HEK293 (cell line): ENCODE results near the gene CCDC92B.
A peak's percentile ranks its signal among the peaks of the same experiment; 100 is the strongest.

Source experiments
- BCL11A ChIP-seq: fragments of 450-650 bp; formaldehyde crosslinking; IDR thresholded peaks from 2 replicates; pipeline ENCODE4 v1.5.1; 2016; ENCODE audit warnings: low read depth, missing biosample characterization, missing genetic modification characterization
- CTCF ChIP-seq: fragments of 450-650 bp; formaldehyde crosslinking; IDR thresholded peaks from 2 replicates; pipeline ENCODE4 v1.5.1; 2016; ENCODE audit warnings: missing biosample characterization, missing genetic modification characterization
- EGR2 ChIP-seq: fragments of 450-650 bp; formaldehyde crosslinking; IDR thresholded peaks from 2 replicates; pipeline ENCODE4 v1.5.1; 2016; ENCODE audit warnings: low read depth, missing biosample characterization, missing genetic modification characterization
- HOXC10 ChIP-seq: sonication (generic); formaldehyde crosslinking; IDR thresholded peaks from 2 replicates; pipeline ENCODE4 v1.8.1; 2023; ENCODE audit warnings: mild to moderate bottlenecking, missing genetic modification reagents
- SALL2 ChIP-seq: fragments of 450-650 bp; formaldehyde crosslinking; IDR thresholded peaks from 2 replicates; pipeline ENCODE4 v1.5.0; 2017; ENCODE audit warnings: missing biosample characterization, mild to moderate bottlenecking, missing genetic modification characterization, borderline replicate concordance
- SCRT1 ChIP-seq: fragments of 450-650 bp; formaldehyde crosslinking; IDR thresholded peaks from 2 replicates; pipeline ENCODE4 v1.5.1; 2016; ENCODE audit warnings: missing biosample characterization, missing genetic modification characterization, borderline replicate concordance
- SCRT2 ChIP-seq: fragments of 450-650 bp; formaldehyde crosslinking; IDR thresholded peaks from 2 replicates; pipeline ENCODE4 v1.5.1; 2016; ENCODE audit warnings: missing biosample characterization, missing genetic modification characterization
- SETDB1 ChIP-seq: IDR thresholded peaks from one replicate; pipeline ENCODE4 v1.6.1; 2017; ENCODE audit warnings: mild to moderate bottlenecking, low read length, moderate library complexity, mixed read lengths; ENCODE audit not compliant: insufficient read length
- TCF7L2 ChIP-seq: IDR thresholded peaks from 2 replicates; pipeline ENCODE4 v1.6.1; 2011; ENCODE audit warnings: low read depth, mild to moderate bottlenecking, inconsistent platforms, low read length, moderate library complexity, borderline replicate concordance
- ZBTB20 ChIP-seq: fragments of 450-650 bp; formaldehyde crosslinking; IDR thresholded peaks from 2 replicates; pipeline ENCODE4 v1.5.1; 2016; ENCODE audit warnings: missing biosample characterization, missing genetic modification characterization
- ZBTB48 ChIP-seq: fragments of 450-650 bp; formaldehyde crosslinking; IDR thresholded peaks from 2 replicates; pipeline ENCODE4 v1.5.1; 2016; ENCODE audit warnings: missing biosample characterization, missing genetic modification characterization
- ZBTB8A ChIP-seq: fragments of 450-650 bp; formaldehyde crosslinking; IDR thresholded peaks from 2 replicates; pipeline ENCODE4 v1.5.1; 2016; ENCODE audit warnings: missing biosample characterization, missing genetic modification characterization
- ZNF138 ChIP-seq: fragments of 450-650 bp; formaldehyde crosslinking; IDR thresholded peaks from 2 replicates; pipeline ENCODE4 v1.5.1; 2016; ENCODE audit warnings: missing biosample characterization, missing genetic modification characterization, borderline replicate concordance
- ZNF16 ChIP-seq: fragments of 450-650 bp; formaldehyde crosslinking; IDR thresholded peaks from 2 replicates; pipeline ENCODE4 v1.5.1; 2016; ENCODE audit warnings: low read depth, missing biosample characterization, missing genetic modification characterization
- ZNF223 ChIP-seq: fragments of 450-650 bp; formaldehyde crosslinking; IDR thresholded peaks from 2 replicates; pipeline ENCODE4 v1.5.1; 2016; ENCODE audit warnings: missing biosample characterization, missing genetic modification characterization
- ZNF24 ChIP-seq: fragments of 450-650 bp; formaldehyde crosslinking; IDR thresholded peaks from 2 replicates; pipeline ENCODE4 v1.5.1; 2016; ENCODE audit warnings: missing biosample characterization, missing genetic modification characterization
- ZNF248 ChIP-seq: fragments of 450-650 bp; formaldehyde crosslinking; IDR thresholded peaks from 2 replicates; pipeline ENCODE4 v1.5.1; 2017; ENCODE audit warnings: missing biosample characterization, missing genetic modification characterization
- ZNF394 ChIP-seq: fragments of 450-650 bp; formaldehyde crosslinking; IDR thresholded peaks from 2 replicates; pipeline ENCODE4 v1.5.1; 2016; ENCODE audit warnings: missing biosample characterization, missing genetic modification characterization, mild to moderate bottlenecking, moderate library complexity, borderline replicate concordance
- ZNF398 ChIP-seq: fragments of 450-650 bp; formaldehyde crosslinking; IDR thresholded peaks from 2 replicates; pipeline ENCODE4 v1.5.1; 2017; ENCODE audit warnings: missing biosample characterization, missing genetic modification characterization
- ZNF548 ChIP-seq: fragments of 450-650 bp; formaldehyde crosslinking; IDR thresholded peaks from 2 replicates; pipeline ENCODE4 v1.5.1; 2016; ENCODE audit warnings: missing biosample characterization, missing genetic modification characterization
- ZNF610 ChIP-seq: fragments of 450-650 bp; formaldehyde crosslinking; IDR thresholded peaks from 2 replicates; pipeline ENCODE4 v1.5.1; 2016; ENCODE audit warnings: missing biosample characterization, missing genetic modification characterization, borderline replicate concordance
- ZNF629 ChIP-seq: fragments of 450-650 bp; formaldehyde crosslinking; IDR thresholded peaks from 2 replicates; pipeline ENCODE4 v1.5.1; 2017; ENCODE audit warnings: missing biosample characterization, missing genetic modification characterization
- ZNF677 ChIP-seq: fragments of 450-650 bp; IDR thresholded peaks from 2 replicates; pipeline ENCODE4 v1.5.0; 2018; ENCODE audit warnings: missing biosample characterization, mild to moderate bottlenecking, missing genetic modification characterization, moderate library complexity
- TF ChIP-seq, protein P1 (sequence below): fragments of 450-650 bp; formaldehyde crosslinking; IDR thresholded peaks from 2 replicates; pipeline ENCODE4 v1.5.1; 2016; ENCODE audit warnings: missing biosample characterization, missing genetic modification characterization
- TF ChIP-seq, protein P2 (sequence below): fragments of 450-650 bp; formaldehyde crosslinking; IDR thresholded peaks from 2 replicates; pipeline ENCODE4 v1.5.1; 2016; ENCODE audit warnings: missing biosample characterization, missing genetic modification characterization
- TF ChIP-seq, protein P3 (sequence below): fragments of 450-650 bp; formaldehyde crosslinking; IDR thresholded peaks from 2 replicates; pipeline ENCODE4 v1.5.1; 2016; ENCODE audit warnings: missing biosample characterization, missing genetic modification characterization, borderline replicate concordance
- TF ChIP-seq, protein P4 (sequence below): fragments of 450-650 bp; formaldehyde crosslinking; IDR thresholded peaks from 2 replicates; pipeline ENCODE4 v1.5.1; 2016; ENCODE audit warnings: missing biosample characterization, missing genetic modification characterization
- TF ChIP-seq, protein P5 (sequence below): fragments of 450-650 bp; formaldehyde crosslinking; IDR thresholded peaks from 2 replicates; pipeline ENCODE4 v1.5.1; 2017; ENCODE audit warnings: missing biosample characterization, missing genetic modification characterization

Gene CCDC92B

GRCh38 chr17:2755891-2756724 is 6.7 kb upstream of the CCDC92B start (continued):
- TF ChIP-seq, protein P1, sequence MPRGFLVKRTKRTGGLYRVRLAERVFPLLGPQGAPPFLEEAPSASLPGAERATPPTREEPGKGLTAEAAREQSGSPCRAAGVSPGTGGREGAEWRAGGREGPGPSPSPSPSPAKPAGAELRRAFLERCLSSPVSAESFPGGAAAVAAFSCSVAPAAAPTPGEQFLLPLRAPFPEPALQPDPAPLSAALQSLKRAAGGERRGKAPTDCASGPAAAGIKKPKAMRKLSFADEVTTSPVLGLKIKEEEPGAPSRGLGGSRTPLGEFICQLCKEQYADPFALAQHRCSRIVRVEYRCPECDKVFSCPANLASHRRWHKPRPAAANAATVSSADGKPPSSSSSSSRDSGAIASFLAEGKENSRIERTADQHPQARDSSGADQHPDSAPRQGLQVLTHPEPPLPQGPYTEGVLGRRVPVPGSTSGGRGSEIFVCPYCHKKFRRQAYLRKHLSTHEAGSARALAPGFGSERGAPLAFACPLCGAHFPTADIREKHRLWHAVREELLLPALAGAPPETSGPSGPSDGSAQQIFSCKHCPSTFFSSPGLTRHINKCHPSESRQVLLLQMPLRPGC (tag by site-specific recombination) = no peak
- TF ChIP-seq SCRT1 (tag by site-specific recombination) (no peak), ZNF248 (tag by site-specific recombination) (no peak), EGR2 (tag by site-specific recombination) (no peak), HOXC10 (CRISPR knock-in tag) (no peak), ZNF223 (tag by site-specific recombination) (no peak), BCL11A (tag by site-specific recombination) (peak; percentile 75; the same call in 1 of the 2 replicates), ZNF16 (tag by site-specific recombination) (no peak), ZBTB8A (peak; percentile 93), ZNF548 (no peak), ZNF610 (tag by site-specific recombination) (no peak), ZBTB20 (tag by site-specific recombination) (peak; percentile 95), ZNF677 (no peak), ZNF394 (tag by site-specific recombination) (peak; percentile 37; the same call in 1 of the 2 replicates), ZNF398 (tag by site-specific recombination) (peak; percentile 94), SCRT2 (tag by site-specific recombination) (no peak), SETDB1 (no peak), ZBTB48 (tag by site-specific recombination) (peak; percentile 61), CTCF (tag by site-specific recombination) (peak; percentile 66; the same call in 1 of the 2 replicates), ZNF629 (no peak), ZNF24 (tag by site-specific recombination) (peak; percentile 53; the same call in 1 of the 2 replicates), SALL2 (tag by site-specific recombination) (no peak), ZNF138 (tag by site-specific recombination) (no peak), TCF7L2 (no peak)
- TF ChIP-seq, protein P2, sequence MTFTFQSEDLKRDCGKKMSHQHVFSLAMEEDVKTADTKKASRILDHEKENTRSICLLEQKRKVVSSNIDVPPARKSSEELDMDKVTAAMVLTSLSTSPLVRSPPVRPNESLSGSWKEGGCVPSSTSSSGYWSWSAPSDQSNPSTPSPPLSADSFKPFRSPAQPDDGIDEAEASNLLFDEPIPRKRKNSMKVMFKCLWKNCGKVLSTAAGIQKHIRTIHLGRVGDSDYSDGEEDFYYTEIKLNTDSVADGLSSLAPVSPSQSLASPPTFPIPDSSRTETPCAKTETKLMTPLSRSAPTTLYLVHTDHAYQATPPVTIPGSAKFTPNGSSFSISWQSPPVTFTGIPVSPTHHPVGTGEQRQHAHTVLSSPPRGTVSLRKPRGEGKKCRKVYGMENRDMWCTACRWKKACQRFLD (tag by site-specific recombination) = no peak
- TF ChIP-seq, protein P3, sequence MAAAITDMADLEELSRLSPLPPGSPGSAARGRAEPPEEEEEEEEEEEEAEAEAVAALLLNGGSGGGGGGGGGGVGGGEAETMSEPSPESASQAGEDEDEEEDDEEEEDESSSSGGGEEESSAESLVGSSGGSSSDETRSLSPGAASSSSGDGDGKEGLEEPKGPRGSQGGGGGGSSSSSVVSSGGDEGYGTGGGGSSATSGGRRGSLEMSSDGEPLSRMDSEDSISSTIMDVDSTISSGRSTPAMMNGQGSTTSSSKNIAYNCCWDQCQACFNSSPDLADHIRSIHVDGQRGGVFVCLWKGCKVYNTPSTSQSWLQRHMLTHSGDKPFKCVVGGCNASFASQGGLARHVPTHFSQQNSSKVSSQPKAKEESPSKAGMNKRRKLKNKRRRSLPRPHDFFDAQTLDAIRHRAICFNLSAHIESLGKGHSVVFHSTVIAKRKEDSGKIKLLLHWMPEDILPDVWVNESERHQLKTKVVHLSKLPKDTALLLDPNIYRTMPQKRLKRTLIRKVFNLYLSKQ (tag by site-specific recombination) = no peak
- TF ChIP-seq, protein P4, sequence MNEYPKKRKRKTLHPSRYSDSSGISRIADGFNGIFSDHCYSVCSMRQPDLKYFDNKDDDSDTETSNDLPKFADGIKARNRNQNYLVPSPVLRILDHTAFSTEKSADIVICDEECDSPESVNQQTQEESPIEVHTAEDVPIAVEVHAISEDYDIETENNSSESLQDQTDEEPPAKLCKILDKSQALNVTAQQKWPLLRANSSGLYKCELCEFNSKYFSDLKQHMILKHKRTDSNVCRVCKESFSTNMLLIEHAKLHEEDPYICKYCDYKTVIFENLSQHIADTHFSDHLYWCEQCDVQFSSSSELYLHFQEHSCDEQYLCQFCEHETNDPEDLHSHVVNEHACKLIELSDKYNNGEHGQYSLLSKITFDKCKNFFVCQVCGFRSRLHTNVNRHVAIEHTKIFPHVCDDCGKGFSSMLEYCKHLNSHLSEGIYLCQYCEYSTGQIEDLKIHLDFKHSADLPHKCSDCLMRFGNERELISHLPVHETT (tag by site-specific recombination) = no peak
- TF ChIP-seq, protein P5, sequence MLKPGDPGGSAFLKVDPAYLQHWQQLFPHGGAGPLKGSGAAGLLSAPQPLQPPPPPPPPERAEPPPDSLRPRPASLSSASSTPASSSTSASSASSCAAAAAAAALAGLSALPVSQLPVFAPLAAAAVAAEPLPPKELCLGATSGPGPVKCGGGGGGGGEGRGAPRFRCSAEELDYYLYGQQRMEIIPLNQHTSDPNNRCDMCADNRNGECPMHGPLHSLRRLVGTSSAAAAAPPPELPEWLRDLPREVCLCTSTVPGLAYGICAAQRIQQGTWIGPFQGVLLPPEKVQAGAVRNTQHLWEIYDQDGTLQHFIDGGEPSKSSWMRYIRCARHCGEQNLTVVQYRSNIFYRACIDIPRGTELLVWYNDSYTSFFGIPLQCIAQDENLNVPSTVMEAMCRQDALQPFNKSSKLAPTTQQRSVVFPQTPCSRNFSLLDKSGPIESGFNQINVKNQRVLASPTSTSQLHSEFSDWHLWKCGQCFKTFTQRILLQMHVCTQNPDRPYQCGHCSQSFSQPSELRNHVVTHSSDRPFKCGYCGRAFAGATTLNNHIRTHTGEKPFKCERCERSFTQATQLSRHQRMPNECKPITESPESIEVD (tag by site-specific recombination) = no peak
